Measurements from ENCODE around the gene SERPINA3.

DNA sequence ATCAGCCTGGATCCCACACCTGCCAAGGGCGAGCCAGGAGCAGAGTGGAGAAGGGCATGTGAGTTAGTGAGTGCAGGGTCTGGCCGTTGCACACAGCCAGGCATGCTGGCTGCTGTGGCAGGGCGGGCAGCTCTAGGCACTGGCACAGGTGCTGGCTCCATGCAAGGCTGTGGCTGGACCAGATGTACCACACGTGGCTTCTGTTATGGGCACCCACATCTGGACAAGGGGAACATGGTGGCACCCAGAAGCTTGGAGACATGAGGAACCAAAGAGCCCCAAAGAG, 20.1 kb downstream of the SERPINA3 start:
- TF ChIP-seq CTCF (conservative IDR thresholded peaks at IDR 0.05): no peak
- TF ChIP-seq ZFX (IDR thresholded peaks at IDR 0.05): no peak
